Effector memory CD4-positive, alpha-beta T cell (primary cell): ENCODE measurements around the gene CHD6.

Experiments
- DNase-seq, 3 donors: peaks; one replicate each; pipeline ENCODE4 v3.0.0-alpha.2; 2020
- H3K27ac ChIP-seq: 2 replicates; pipeline ENCODE4 v1.7.0; 2013; ENCODE audit warnings: mild to moderate bottlenecking, low read length, moderate library complexity; ENCODE audit not compliant: insufficient read depth, poor library complexity, severe bottlenecking
- H3K27me3 ChIP-seq: replicated peaks from 2 replicates; pipeline ENCODE4 v1.7.0; 2013; ENCODE audit warnings: mild to moderate bottlenecking, low read length; ENCODE audit not compliant: insufficient read depth, control insufficient read depth, poor library complexity, severe bottlenecking
- H3K36me3 ChIP-seq: 2 replicates; pipeline ENCODE4 v1.7.0; 2013; ENCODE audit warnings: mild to moderate bottlenecking, low read length, moderate library complexity; ENCODE audit not compliant: control insufficient read depth, insufficient read depth
- H3K4me1 ChIP-seq: 2 replicates; pipeline ENCODE4 v1.7.0; 2013; ENCODE audit warnings: low read length, mild to moderate bottlenecking; ENCODE audit not compliant: control insufficient read depth, insufficient read depth, poor library complexity, severe bottlenecking
- H3K4me3 ChIP-seq: 2 replicates; pipeline ENCODE4 v1.7.0; 2013; ENCODE audit warnings: low read length, low read depth, mild to moderate bottlenecking; ENCODE audit not compliant: insufficient read depth, poor library complexity, severe bottlenecking
- H3K9me3 ChIP-seq: 2 replicates; pipeline ENCODE4 v1.7.0; 2013; ENCODE audit warnings: mild to moderate bottlenecking, low read length, moderate library complexity; ENCODE audit not compliant: control insufficient read depth

The CHD6 gene

DNA sequence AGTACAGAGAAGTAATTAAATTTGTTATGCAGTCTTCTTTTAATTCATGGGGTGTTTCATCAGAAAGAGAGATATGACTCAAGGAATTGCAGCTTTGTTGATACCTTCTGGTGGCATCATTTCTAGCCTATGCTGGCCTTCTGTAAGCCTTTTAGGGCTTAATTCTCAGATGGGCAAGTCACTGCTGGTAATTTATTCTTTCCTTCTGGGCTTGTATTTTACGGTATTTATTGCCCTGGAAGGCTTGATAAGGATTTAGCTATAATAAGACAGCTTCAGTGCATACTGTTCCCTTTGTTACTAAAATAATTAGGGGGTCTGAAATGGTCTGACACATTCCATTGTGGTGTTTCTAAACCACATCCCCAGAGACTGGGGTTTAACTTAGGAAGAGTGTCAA lies 193.6 kb downstream of the CHD6 start:
- no peak for DNase-seq
- H3K27ac ChIP-seq = no peak overlapping the region
- H3K36me3 ChIP-seq = peaks cover 63% of the 10 kb centered on the region
- H3K9me3 ChIP-seq = no peaks in the 10 kb centered on the region
- no peaks in the 10 kb centered on the region for H3K4me1 ChIP-seq
- no peak overlapping the region for H3K4me3 ChIP-seq
- H3K27me3 ChIP-seq = no peaks in the 10 kb centered on the region

DNA sequence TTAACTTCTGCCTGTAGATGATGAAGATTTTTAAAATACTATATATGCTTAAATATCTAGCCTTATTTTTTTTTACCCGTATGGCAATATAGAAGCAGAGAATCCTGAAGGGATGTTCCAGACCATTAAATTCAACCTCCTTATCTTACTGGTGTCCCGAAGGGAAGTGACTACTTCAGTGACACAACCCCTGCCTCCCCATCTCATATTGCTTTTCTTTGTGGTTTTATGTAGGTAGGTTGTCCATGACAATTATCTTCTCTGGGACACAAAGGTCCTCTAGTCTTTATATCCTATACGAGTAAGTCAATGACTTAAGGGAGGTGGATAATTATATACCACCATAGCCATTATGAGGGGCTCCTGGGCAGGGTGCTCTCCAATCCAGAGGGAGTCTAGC lies 194.2 kb downstream of the CHD6 start:
- H3K4me3 ChIP-seq = no peak overlapping the region
- H3K4me1 ChIP-seq = no peaks in the 10 kb centered on the region
- DNase-seq = no peak
- H3K9me3 ChIP-seq = no peaks in the 10 kb centered on the region
- no peak overlapping the region for H3K27ac ChIP-seq
- H3K27me3 ChIP-seq = no peaks in the 10 kb centered on the region
- H3K36me3 ChIP-seq = peaks cover 61% of the 10 kb centered on the region

DNA sequence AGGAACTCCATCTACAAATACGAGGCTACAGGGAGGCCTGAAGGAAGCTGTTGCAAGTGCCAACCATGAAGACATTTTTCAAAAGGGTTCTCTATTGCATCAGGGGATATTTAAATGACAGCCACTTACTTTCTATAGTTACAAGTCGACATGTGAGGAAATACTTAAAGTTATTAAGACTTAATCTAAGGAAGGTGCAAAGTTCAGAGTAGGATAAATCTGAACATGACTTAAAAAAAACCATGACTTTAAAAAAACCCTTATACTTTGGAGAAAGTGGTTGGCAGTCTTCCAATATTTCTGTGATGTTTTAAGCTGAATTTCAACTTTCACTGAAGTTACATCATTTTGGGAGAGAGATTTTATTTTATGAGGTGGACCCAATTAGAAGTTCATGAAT lies 195.2 kb downstream of the CHD6 start:
- H3K9me3 ChIP-seq = no peaks in the 10 kb centered on the region
- no peak overlapping the region for H3K4me3 ChIP-seq
- no peaks in the 10 kb centered on the region for H3K4me1 ChIP-seq
- no peak for DNase-seq
- H3K36me3 ChIP-seq = peaks cover 63% of the 10 kb centered on the region
- H3K27ac ChIP-seq = no peak overlapping the region
- no peaks in the 10 kb centered on the region for H3K27me3 ChIP-seq

DNA sequence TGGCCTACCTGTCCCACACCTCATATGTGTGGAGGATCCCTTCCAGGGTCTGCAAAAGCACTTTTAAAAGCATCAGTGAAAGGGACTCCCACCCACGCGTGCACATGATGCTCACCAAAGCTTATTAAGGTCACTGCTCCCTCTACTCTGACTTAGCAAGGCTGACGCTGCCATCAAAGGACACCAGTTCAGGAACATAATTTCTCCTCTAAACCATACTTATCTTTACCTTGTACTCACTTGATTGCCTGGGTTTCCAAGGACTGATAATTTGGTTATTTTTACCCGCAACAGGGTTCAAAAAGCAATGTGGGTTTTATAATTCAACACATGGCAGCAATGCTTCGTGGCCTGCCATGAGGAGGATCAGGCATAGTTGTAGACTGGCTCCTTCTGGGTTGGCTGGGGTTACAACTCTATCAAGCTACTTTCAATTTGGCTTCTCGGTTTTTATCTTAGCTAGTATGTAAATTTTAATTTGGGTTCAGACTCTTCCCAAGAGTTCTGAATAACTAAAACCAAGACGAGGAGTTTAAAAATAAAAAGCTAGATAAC lies 199.4 kb downstream of the CHD6 start:
- Histone ChIP-seq H3K9me3 (no peaks in the 10 kb centered on the region), H3K36me3 (peaks cover 76% of the 10 kb centered on the region), H3K27me3 (no peaks in the 10 kb centered on the region), H3K27ac (no peak overlapping the region), H3K4me1 (no peaks in the 10 kb centered on the region), H3K4me3 (no peak overlapping the region)
- DNase-seq = no peak

DNA sequence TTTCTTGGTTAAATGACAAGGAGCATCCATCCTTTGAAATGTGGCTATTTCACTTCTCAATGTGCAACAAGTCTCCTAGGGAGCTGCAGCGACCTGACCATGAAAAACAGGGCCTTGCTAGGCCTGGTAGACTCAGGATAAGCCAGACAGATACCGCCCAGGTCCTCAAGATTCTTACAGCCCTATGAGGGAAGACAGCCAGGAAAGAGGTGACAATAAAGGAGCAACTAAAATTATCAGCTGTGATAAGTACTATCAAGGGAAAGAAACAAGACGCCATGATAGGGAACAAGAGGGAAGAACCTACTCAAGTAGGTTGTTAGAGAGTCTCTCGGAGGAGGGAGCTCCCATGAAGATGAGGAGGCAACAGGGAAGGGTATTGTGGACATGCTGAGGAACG lies 200.1 kb downstream of the CHD6 start:
- no peak overlapping the region for H3K27ac ChIP-seq
- H3K9me3 ChIP-seq = no peaks in the 10 kb centered on the region
- DNase-seq = no peak
- peaks cover 70% of the 10 kb centered on the region for H3K36me3 ChIP-seq
- H3K4me1 ChIP-seq = no peaks in the 10 kb centered on the region
- no peak overlapping the region for H3K4me3 ChIP-seq
- H3K27me3 ChIP-seq = no peaks in the 10 kb centered on the region

DNA sequence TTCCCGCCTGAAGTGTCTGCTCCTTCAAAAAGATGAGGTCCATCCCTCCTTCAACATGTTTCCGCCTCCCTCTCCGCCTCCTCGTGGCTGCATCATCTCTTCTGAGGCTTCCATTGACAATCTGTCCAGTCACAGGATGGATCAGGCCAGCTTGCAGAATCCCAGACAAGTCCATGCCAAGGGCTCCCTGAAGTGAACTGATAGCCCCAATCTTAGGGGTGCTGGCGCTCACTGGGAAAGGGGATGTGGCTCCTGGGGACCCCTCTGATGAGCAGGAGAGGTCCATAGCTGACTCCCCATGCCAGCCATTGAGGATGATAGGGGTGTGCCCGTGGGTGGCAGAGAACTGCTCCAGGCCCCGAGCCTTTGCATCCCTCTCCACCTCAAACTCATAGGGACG lies 203.0 kb downstream of the CHD6 start:
- peaks cover 74% of the 10 kb centered on the region for H3K36me3 ChIP-seq
- H3K4me3 ChIP-seq = no peak overlapping the region
- H3K27me3 ChIP-seq = no peaks in the 10 kb centered on the region
- no peak for DNase-seq
- H3K9me3 ChIP-seq = no peaks in the 10 kb centered on the region
- no peak overlapping the region for H3K27ac ChIP-seq
- no peaks in the 10 kb centered on the region for H3K4me1 ChIP-seq

DNA sequence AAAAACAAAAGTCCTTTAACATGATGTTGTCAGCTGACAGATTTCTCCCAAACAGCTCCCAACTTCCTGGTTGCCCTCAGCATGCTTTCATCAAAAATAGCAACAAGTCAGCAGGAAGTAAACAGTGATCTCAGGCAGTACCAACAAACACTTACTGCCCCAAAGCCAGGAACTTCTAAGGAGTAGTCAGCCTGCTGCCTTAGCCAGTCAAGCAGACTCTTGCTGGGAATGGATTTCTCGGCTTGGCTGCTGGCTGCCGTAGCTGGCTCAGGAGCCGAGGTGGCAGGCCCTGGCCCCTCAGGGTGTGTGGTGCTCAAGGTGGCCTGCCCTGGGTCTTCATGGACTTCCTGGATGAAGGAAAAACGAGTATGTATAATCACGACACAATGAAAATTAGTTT lies 205.0 kb downstream of the CHD6 start:
- Histone ChIP-seq H3K36me3 (peaks cover 88% of the 10 kb centered on the region), H3K27me3 (no peaks in the 10 kb centered on the region), H3K27ac (no peak overlapping the region), H3K9me3 (no peaks in the 10 kb centered on the region), H3K4me1 (peaks cover 4% of the 10 kb centered on the region), H3K4me3 (no peak overlapping the region)
- DNase-seq = no peak

DNA sequence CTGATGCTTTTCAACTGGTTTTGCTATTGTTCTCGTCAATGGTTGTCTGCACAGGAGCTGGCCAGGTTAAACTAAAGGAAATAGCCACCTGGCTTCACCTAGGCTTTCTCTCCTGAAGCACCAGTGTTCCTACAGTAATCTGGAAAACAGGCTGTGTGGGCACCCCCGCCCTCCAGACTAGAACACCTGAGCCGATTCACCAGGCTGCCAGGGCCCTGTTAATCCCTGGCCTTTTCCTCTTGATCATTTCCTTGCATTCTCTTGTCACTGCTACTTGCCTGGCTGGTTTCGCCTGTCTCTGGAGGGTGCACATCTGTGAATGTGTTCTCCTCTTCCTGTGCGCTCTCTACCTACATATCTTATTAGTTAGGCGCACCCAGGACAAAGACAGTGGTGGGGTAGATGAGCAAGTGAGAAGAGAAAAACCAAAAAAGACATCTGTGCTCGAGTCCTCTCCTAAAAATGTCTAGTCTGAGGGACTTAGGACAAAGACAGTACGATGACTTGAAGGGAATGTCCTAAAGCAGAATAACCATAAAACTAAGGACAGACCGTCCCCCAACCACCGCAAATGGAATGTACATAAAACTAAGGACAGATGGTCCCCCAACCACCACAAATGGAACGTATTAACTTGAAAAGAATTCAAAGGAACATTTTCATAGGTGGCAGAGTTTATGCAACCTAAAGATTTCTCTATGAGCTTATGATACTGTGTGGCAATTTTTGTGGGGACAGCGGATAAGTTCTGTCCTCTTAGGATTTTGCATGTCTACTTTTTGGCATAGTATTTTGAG lies 205.7 kb downstream of the CHD6 start:
- H3K27ac ChIP-seq = no peak overlapping the region
- DNase-seq = no peak
- H3K4me1 ChIP-seq = peaks cover 4% of the 10 kb centered on the region
- H3K27me3 ChIP-seq = no peaks in the 10 kb centered on the region
- H3K4me3 ChIP-seq = no peak overlapping the region
- H3K36me3 ChIP-seq = peaks cover 87% of the 10 kb centered on the region
- H3K9me3 ChIP-seq = no peaks in the 10 kb centered on the region

DNA sequence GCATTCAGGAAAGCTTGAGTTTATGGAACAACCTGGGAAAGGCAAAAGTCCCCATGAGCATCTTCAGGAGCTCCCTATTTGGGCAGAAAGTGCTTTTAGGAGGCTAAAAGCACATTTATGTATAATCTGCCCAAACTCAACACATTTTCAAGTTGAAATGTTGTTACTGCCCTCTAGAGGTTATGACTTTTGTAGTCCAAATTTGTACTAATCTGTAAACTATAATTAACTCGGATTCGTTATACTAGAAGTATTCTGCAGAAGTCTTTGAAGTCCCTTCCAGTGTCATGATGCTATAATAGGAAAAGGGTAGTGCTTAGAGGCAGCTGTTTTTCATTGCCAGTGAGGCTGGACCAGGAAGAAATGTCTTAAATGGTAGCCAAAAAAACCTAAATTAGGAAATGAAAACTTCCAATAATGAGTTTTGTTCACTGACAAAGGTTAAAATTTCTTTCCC lies 206.8 kb downstream of the CHD6 start:
- DNase-seq = no peak
- H3K27ac ChIP-seq = no peak overlapping the region
- no peaks in the 10 kb centered on the region for H3K9me3 ChIP-seq
- H3K4me1 ChIP-seq = peaks cover 4% of the 10 kb centered on the region
- H3K36me3 ChIP-seq = peaks cover 86% of the 10 kb centered on the region
- no peak overlapping the region for H3K4me3 ChIP-seq
- no peaks in the 10 kb centered on the region for H3K27me3 ChIP-seq

DNA sequence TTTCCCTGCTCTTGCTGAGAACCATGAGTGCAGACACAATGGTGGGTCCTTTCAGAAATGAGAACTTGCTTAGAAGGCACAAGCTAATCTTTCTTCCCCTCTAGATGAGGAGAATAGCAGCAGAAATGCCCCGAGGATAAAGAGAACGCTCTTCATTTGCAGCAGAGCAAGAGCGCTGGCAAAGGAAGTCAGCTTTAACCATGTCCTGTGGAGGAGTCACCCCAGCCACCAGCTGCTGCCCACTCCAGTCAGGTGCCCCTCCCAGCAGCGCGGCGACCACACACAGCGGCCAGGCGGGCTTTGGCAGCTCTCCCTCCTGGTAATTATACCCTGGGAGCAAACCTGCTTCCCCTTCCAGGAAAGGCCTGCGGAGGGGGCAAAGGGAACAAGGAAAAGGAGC lies 209.2 kb downstream of the CHD6 start:
- no peaks in the 10 kb centered on the region for H3K27me3 ChIP-seq
- no peaks in the 10 kb centered on the region for H3K9me3 ChIP-seq
- peaks cover 82% of the 10 kb centered on the region for H3K36me3 ChIP-seq
- H3K4me3 ChIP-seq = no peak overlapping the region
- no peak overlapping the region for H3K27ac ChIP-seq
- peaks cover 4% of the 10 kb centered on the region for H3K4me1 ChIP-seq
- no peak for DNase-seq
